HepG2 (cell line): ENCODE measurements around the gene RER1. TPM values are rescaled to one million over a fixed set of nuclear protein-coding genes. Genes with fewer than 3 reads are reported as not detected.

Experiments used
- ATAC-seq: fragments of 200-7000 bp; cut with Tn5 transposase; 3 replicates; pipeline ENCODE4 v1.9.1; 2020; ENCODE audit warnings: mild to moderate bottlenecking, moderate library complexity
- BruUV-seq: library from RNA; stranded (reverse); fragments of 400-500 nt; replicated peaks from 2 replicates; lab custom pipeline; 2021; lab: Mats Ljungman, UMichigan
- CTCF ChIA-PET: fragments of 300-600 bp; formaldehyde crosslinking; extraction: SDS; loops from one replicate; lab custom pipeline; 2021; ENCODE audit warnings: low total read pairs, inconsistent platforms, low intra/inter-chr PET ratio; lab: Yijun Ruan, JAX
- POLR2A ChIA-PET: fragments of 350-600 bp; sonication (Branson Sonifier 250); formaldehyde crosslinking; loops from one replicate; lab custom pipeline; 2020; ENCODE audit warnings: antibody characterized with exemption, inconsistent platforms; lab: Yijun Ruan, JAX
- DNase-seq: peaks from one replicate; pipeline ENCODE4 v3.0.0-alpha.2; 2015; ENCODE audit warnings: low spot score
- FAIRE-seq: peaks from 3 replicates; lab custom pipeline; 2011; peaks lifted over from hg19 to GRCh38; lab: Jason Lieb, UNC
- H2AFZ ChIP-seq: one replicate; pipeline ENCODE4 v1.6.1; 2011; ENCODE audit warnings: low read length, inconsistent platforms
- H3K27ac ChIP-seq: fragments of 300-600 bp; 3 replicates; pipeline ENCODE4 v1.8.0; 2011; ENCODE audit warnings: mixed run types, mild to moderate bottlenecking, mixed read lengths, low read length, inconsistent platforms; ENCODE audit not compliant: insufficient read depth; ENCODE audit errors: extremely low read length
- H3K27me3 ChIP-seq, 2 experiments: fragments of 200-600 bp in 1 of 2; 2 replicates in 1 of 2; 3 replicates in 1 of 2; pipeline versions ENCODE4 v1.6.0 to v1.8.0; 2011; ENCODE audit warnings: low read length in 2 of 2, mild to moderate bottlenecking in 2 of 2, moderate library complexity in 2 of 2, inconsistent platforms in 1 of 2; ENCODE audit not compliant: insufficient read depth in 2 of 2, control insufficient read depth in 1 of 2
- H3K36me3 ChIP-seq, 2 experiments: fragments of 200-600 bp in 1 of 2; replicated peaks in 1 of 2; 2 replicates in 1 of 2; 3 replicates in 1 of 2; pipeline versions ENCODE4 v1.5.1 to v1.8.0; 2011; ENCODE audit warnings: low read length in 2 of 2, inconsistent platforms in 1 of 2; ENCODE audit not compliant: insufficient read depth in 2 of 2, control insufficient read depth in 1 of 2
- H3K4me1 ChIP-seq: 2 replicates; pipeline ENCODE4 v1.5.1; 2012; ENCODE audit warnings: low read length, inconsistent platforms; ENCODE audit not compliant: insufficient read depth
- H3K4me2 ChIP-seq: 2 replicates; pipeline ENCODE4 v1.6.0; 2011; ENCODE audit warnings: low read depth, low read length, inconsistent platforms
- H3K4me3 ChIP-seq, 3 experiments: fragments of 200-600 bp in 1 of 3; sonication (generic), shearing (Covaris generic) in 1 of 3; replicated peaks in 1 of 3; 2 replicates each; pipeline ENCODE4 v1.5.1; 2011 to 2016; ENCODE audit warnings: low read length in 3 of 3, inconsistent platforms in 2 of 3, low read depth in 2 of 3, mild to moderate bottlenecking in 2 of 3, control low read depth in 1 of 3, mixed read lengths in 1 of 3; ENCODE audit not compliant: insufficient read depth in 1 of 3
- H3K79me2 ChIP-seq: one replicate; pipeline ENCODE4 v1.6.1; 2011; ENCODE audit warnings: low read length, inconsistent platforms; ENCODE audit not compliant: insufficient read depth
- H3K9ac ChIP-seq: 2 replicates; pipeline ENCODE4 v1.6.0; 2011; ENCODE audit warnings: mild to moderate bottlenecking, low read depth, low read length, inconsistent platforms; ENCODE audit not compliant: insufficient read depth
- H3K9me3 ChIP-seq: 2 replicates; pipeline ENCODE4 v1.5.1; 2012; ENCODE audit warnings: mild to moderate bottlenecking, low read length
- H4K20me1 ChIP-seq: 2 replicates; pipeline ENCODE4 v1.6.0; 2011; ENCODE audit warnings: inconsistent platforms, mild to moderate bottlenecking, low read length, moderate library complexity; ENCODE audit not compliant: insufficient read depth
- CBX2 ChIP-seq, 2 experiments: fragments of 200-600 bp in 1 of 2; sonication (generic); formaldehyde crosslinking in 1 of 2; IDR thresholded peaks; 2 replicates each; pipeline versions ENCODE4 v1.7.0 to v1.8.1; 2018 to 2022; ENCODE audit warnings: low read depth in 2 of 2, low read length in 1 of 2, mild to moderate bottlenecking in 1 of 2, missing genetic modification reagents in 1 of 2
- HNF4G ChIP-seq, 2 experiments: sonication (generic) in 1 of 2; formaldehyde crosslinking in 1 of 2; IDR thresholded peaks; 2 replicates each; pipeline versions ENCODE4 v1.4.0 to v1.6.1; 2011 to 2020; ENCODE audit warnings: borderline replicate concordance in 2 of 2, low read depth in 2 of 2, mild to moderate bottlenecking in 2 of 2, low read length in 1 of 2, missing genetic modification reagents in 1 of 2, moderate library complexity in 1 of 2
- MXD4 ChIP-seq: IDR thresholded peaks from 2 replicates; pipeline ENCODE4 v1.6.1; 2016; ENCODE audit warnings: mild to moderate bottlenecking, missing biosample characterization, missing genetic modification reagents
- PPARG ChIP-seq: conservative IDR thresholded peaks from 2 replicates; pipeline ENCODE4 v1.6.1; 2016; ENCODE audit warnings: missing biosample characterization, missing genetic modification reagents
- TOE1 ChIP-seq: sonication (generic); formaldehyde crosslinking; IDR thresholded peaks from 2 replicates; pipeline ENCODE4 v1.4.0; 2020; ENCODE audit warnings: mild to moderate bottlenecking, missing genetic modification reagents
- ZNF33A ChIP-seq: sonication (generic); formaldehyde crosslinking; IDR thresholded peaks from 2 replicates; pipeline ENCODE4 v1.5.1; 2020; ENCODE audit warnings: missing genetic modification reagents, mild to moderate bottlenecking, moderate library complexity, borderline replicate concordance
- ZNF883 ChIP-seq: sonication (generic); formaldehyde crosslinking; IDR thresholded peaks from 2 replicates; pipeline ENCODE4 v1.5.1; 2020; ENCODE audit warnings: mild to moderate bottlenecking, missing genetic modification reagents; ENCODE audit errors: not compliant biosample characterization
- WGBS: methylation state at CpG from one replicate; pipeline ENCODE4 v1.1.6; 2017; ENCODE audit warnings: low lambda C conversion rate; 5-methylcytosine and 5-hydroxymethylcytosine counted together
- in situ Hi-C: cut with HindIII; loops from 2 replicates; pipeline ENCODE4 v1.10.0; 2017; ENCODE audit warnings: low pct_unique_long_range_greater_than_20kb; ENCODE audit not compliant: extremely low pct_ligation_motif_present
- intact Hi-C: fragments of 100-400 bp; cut with micrococcal nuclease; formaldehyde crosslinking; loops from one replicate; pipeline ENCODE4 v1.10.0; 2022; ENCODE audit not compliant: unreplicated experiment
- polyA plus RNA-seq, 8 experiments: library from polyadenylated mRNA; depleted of rRNA in 3 of 8; stranded (reverse) in 7 of 8; unstranded in 1 of 8; fragments of >200 nt; fragmentation: Illumina TruSeq in 4 of 8; extraction: Trizol in 4 of 8; gene quantifications; 2 replicates each; pipeline versions ENCODE4 v1.2.1 to v1.2.3, GENCODE V29; 2011 to 2016; ENCODE audit warnings: low read depth in 4 of 8, missing spikeins in 1 of 8, mixed read lengths in 1 of 8; ENCODE audit not compliant: insufficient read depth in 1 of 8
- total RNA-seq, 5 experiments: library from RNA; depleted of rRNA; stranded (reverse); fragments of >200 nt; fragmentation: Illumina TruSeq; extraction: Trizol; gene quantifications; 2 replicates each; pipeline ENCODE4 v1.2.3, GENCODE V29; 2016; ENCODE audit warnings: low read depth in 1 of 5

The RER1 gene
- total and polyA plus RNA-seq, 2 of the 13 experiments (the other 11 are each of a cell fraction or from before 2014, with no cell fraction given): 128 to 164 TPM

DNA sequence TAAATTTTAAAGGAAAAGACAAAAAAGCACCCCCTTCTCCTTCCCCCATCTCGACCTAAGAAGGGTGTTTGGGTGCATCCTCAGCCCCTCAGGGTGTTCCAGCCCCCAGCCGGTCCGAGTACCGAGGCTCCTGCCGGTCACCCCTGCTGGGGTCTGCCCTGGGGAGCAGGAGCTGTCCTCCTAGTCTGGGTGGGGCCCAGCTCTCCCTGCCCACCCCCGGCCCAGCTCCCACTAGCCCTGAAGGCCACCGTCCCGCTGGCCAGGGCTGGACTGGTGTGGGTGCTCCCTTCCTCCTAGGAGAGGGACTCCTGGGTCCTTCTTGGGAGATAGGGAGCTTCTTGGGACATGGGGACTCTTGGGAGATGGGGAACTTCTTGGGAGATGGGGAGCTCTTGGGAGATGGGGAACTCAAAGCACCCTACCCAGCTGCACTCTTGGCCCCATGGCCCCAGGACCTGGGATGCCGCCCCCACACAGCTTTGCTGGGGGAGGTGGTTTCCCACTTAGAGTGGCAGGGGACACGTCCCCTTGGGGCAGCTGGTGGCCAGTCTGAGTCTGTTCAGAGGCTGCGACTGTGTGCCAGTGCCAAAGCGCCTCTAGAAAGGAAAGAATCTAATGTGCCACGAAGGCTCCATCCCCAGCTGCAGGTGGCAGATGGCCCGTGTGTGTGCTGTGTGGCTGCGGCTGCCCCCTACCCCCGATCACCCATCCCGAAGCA, 44.8 kb upstream of the RER1 start:
- in situ Hi-C loops: no loop called here
- H3K79me2 ChIP-seq: no peaks in the 10 kb centered on the region
- peaks cover 15 to 66% of the 10 kb centered on the region in 2 experiments for H3K27me3 ChIP-seq
- no peaks in the 10 kb centered on the region for H4K20me1 ChIP-seq
- DNase-seq: no peak
- ChIA-PET CTCF (no interaction called here), POLR2A (no interaction called here)
- H2AFZ ChIP-seq: no peak overlapping the region
- TF ChIP-seq ZNF33A: no peak
- no peak for TF ChIP-seq ZNF883 (CRISPR knock-in tag)
- no peak for TF ChIP-seq TOE1
- TF ChIP-seq CBX2 (IDR thresholded peaks at IDR 0.05; ENCODE audit: low read depth, low read length): no peak
- no peak for TF ChIP-seq CBX2 (CRISPR knock-in tag; IDR thresholded peaks at IDR 0.05; ENCODE audit: low read depth)
- ATAC-seq: no peak
- H3K27ac ChIP-seq: no peak overlapping the region
- H3K36me3 ChIP-seq: no peaks in the 10 kb centered on the region
- H3K9ac ChIP-seq: no peak overlapping the region
- 40% methylated on average over 11 of the region's 17 CpGs for WGBS
- peaks cover 7% of the 10 kb centered on the region; the same call in 1 of the 2 replicates for H3K4me1 ChIP-seq
- BruUV-seq: no TSS peak
- intact Hi-C loops: no loop called here
- no peak overlapping the region for H3K4me2 ChIP-seq
- no peaks in the 10 kb centered on the region for H3K9me3 ChIP-seq
- no peak overlapping the region for H3K4me3 ChIP-seq
- no peak for FAIRE-seq

DNA sequence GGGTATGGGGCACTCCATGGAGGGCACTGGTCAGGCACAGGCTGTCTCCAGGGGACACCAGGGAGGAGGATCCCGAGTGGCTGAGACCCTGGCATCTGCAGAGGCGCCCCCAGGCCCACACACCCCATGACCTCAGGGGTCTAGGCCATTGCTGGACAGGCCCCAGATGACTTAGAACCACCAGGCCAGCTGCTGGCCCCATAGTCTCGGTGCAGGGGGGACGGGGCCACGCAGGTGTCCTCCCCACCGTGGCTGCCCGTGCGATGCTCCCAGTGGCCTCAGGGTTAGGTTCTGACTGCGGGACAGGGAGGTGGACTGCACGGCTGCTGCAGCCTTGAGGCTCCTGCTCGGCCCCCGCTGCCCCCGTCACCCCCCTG, 44.2 kb upstream of the RER1 start:
- FAIRE-seq (no peak), DNase-seq (no peak), ATAC-seq (peak; percentile 47)
- TF ChIP-seq HNF4G (IDR thresholded peaks at IDR 0.05; ENCODE audit: borderline replicate concordance, low read depth, low read length): no peak
- no peak for TF ChIP-seq HNF4G (CRISPR knock-in tag; IDR thresholded peaks at IDR 0.05; ENCODE audit: borderline replicate concordance, low read depth)
- no peak for TF ChIP-seq PPARG (CRISPR knock-in tag)
- no peak for TF ChIP-seq MXD4 (CRISPR knock-in tag)
- Histone ChIP-seq H3K9ac (no peak overlapping the region), H3K27me3 (peaks cover 13 to 65% of the 10 kb centered on the region in 2 experiments), H3K9me3 (no peaks in the 10 kb centered on the region), H3K27ac (no peak overlapping the region), H4K20me1 (no peaks in the 10 kb centered on the region), H3K4me3 (0 out of 6 replicates have a peak overlapping the region, but pooled peaks of 1 of the 3 experiments have one; percentile 18), H3K4me2 (peak overlapping the region; percentile 46; the same call in 1 of the 2 replicates), H3K36me3 (no peaks in the 10 kb centered on the region), H3K4me1 (peaks cover 7% of the 10 kb centered on the region; the same call in 1 of the 2 replicates), H3K79me2 (no peaks in the 10 kb centered on the region), H2AFZ (no peak overlapping the region)
- intact Hi-C loops: no loop called here
- CTCF ChIA-PET: no interaction called here
- in situ Hi-C loops: no loop called here
- POLR2A ChIA-PET: no interaction called here
- WGBS: no CpG with 5 or more reads among the region's 13 CpGs
- BruUV-seq: no TSS peak
